NCI-H2196 treated with DMSO at 0.1 percent for 48 hours (cell line): Measurements from ENCODE around the gene SERGEF.

Source experiments
- DNase-seq: peaks from one replicate; lab custom pipeline; 2025; ENCODE audit not compliant: unreplicated experiment; lab: John Stamatoyannopoulos, UW

SERGEF gene

DNA sequence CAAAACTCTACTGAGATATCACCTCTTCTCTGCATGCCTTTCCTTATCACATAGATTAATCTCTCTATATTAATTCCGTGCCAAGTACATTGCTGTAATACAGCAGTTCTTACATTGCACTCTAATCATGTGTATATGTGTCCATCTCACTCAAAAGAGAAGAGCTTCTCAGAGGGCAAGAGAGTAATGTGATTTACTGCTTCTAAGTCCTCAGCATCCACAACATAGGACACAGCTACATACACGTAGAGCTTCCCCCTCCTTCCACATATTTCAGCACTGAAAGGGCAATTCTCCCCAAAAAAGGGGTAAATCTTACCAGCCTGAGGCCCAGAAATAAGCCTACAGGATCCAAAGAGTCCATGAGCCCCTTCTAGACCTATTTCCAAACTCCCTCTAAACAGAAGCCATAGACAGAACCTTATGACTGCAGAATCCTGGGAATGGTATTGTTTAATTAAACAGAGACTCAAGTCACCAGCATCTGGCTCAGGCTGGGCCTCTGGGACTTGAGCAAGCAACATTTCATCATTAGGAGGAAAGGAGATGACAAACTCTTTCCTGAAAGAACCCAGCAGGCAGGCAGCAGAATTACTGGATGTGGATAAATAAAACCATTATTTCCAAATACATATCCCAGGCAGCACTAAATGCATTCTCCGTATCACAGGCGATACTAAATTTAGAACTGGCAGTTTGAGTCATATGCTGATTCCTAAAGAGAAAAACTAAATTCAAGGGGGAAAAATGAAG lies 191.0 kb downstream of the SERGEF start:
- DNase-seq = no peak

DNA sequence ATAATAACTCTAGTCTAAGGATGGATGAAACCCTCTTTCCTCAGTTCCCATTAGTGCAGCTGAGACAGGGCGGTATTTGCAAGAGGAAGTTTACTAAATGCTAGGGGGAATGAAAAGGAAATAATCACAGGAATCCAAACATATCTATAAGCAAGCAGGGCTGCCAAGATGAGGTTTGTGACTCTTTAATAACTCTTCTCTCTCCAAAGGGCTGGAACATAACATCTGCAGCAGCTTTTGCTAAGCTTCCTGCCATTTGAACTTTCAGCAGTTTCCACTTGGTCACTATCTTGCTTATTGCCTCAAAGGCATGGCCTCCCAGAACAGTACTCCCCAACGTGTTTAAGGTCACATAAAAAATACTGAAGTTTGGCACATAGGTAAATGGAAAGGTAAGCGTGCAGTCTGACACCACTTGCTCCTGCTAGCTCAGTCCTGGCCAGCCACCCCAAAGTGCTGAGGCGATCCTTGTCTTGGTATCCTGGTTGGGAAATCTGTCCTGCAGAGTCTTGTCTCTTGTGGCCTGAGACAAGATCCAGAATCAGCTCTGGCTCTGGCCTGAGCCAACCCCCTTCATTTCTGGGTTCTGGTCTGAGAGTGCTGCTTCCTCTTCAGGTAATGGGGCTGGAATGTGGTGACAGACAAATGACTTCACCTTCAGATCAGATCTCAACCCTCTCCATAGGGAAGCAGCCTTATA lies 196.5 kb downstream of the SERGEF start:
- DNase-seq = no peak

DNA sequence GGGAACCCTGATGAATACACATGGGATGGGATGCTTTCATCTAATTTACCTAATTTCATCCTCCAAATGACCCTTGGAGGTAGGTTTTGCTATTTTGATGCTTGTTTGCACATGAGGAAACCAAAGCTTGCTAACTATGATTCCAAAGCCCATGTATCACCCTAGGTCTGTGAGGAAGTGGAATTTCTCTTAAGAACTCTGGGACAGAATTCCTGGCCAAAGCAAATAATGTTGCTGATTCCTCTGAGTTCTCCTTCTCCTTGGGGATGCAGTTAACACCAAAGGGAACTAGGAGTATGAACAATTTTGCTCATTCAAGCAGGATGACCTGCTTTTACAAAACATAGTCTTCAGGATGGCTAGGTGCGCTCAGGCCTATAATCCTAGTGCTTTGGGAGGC lies 198.3 kb downstream of the SERGEF start:
- no peak for DNase-seq

DNA sequence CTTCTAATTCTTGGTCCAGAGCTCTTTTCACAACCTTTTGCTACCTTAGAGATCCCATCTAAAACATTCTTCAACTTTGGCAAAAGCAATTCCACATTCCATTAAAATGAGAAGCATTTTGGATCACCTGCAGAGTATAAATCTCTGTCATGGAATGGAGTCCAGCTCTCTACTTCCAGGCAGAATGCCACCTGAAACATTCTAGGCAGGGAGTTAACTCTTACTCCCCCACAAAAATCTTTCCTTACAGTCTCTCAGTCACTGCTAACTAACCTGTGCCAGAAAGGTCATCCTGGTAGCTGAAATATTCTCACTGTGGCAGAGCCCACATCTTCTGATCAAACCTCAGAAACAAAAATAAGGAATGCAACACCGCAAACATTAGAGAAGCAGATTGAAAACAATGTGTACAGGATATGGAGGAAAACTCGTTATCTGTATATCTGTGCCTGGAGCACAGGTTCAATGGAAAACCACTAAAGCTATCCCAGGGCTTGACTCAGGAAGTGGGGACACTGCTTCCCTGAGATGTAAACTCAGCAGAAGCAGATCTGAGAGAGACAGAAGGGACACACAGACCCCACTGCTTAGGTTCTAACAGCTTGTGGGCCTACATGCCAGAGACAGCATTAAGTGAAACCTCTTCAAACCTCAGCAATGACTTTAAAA lies 199.3 kb downstream of the SERGEF start:
- no peak for DNase-seq

DNA sequence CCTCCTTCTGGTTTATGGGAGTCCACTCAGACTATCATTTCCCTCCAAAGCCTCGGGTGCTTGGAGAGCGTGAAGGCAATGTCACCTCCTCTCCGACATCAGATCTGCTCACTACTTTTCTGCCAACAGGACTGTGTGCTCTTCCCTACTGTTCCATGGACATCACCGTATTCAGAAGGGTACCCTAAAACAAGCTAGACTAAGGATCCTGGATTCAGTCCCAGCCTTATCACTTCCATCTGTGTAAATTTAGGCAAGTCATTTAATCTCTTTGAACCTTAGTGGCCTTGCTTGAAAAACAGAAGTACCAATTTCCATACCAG lies 200.0 kb downstream of the SERGEF start:
- peak; percentile 57 for DNase-seq

DNA sequence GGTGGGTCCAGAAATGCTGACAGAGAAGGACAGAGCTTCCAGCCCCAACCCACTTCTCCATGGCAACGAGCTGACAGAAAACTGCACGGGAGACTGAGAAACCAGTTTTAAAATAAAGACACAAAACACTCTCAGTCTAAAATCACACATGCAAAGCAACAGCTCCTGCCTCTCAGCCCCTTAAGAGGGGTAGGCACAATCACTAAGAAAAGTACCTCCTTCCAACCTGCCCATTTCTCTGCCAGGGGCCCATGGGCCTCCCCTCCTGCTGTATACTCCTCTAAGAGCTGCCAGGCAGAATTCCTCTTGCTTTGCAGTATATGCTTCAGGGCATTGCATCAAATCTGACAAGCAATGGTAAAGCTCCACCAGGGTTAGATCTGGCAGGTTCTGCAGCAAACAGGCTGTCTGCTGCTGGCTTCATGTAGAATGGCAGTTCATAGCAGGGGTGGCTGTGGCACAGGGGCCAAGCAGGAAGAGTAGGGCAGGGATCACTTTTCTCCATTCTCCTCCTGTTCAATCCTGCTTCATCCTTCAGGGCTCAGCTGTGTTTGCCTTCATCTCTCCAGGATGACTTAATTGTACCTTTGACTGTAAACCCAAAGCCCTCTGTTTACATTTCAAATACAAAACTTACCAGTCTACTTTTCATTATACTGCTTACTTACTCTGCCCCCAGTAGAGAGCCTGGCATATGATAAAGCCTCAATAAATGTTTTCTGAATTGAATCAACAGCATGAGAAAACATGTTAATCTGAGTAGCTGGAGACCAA lies 200.6 kb downstream of the SERGEF start:
- peak; percentile 65 for DNase-seq

DNA sequence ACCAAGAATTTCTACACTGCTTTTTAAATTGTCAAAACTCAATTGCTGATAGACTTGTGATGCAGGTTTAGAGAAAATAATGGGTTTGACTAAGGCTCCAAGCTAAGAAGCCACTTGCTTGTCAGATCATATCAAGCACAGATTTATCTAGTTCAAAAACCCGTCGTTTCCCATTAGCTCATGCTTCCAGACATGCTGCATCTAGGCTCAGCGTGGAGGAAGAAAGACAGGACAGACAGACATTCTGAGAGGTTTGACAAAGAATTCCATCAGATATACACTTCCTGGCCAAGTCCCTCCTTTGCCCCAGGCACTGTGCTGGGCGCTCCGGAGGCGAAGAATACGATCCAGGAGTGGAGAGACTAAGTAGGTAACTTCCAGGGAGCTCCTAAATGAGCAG lies 201.5 kb downstream of the SERGEF start:
- DNase-seq = no peak

DNA sequence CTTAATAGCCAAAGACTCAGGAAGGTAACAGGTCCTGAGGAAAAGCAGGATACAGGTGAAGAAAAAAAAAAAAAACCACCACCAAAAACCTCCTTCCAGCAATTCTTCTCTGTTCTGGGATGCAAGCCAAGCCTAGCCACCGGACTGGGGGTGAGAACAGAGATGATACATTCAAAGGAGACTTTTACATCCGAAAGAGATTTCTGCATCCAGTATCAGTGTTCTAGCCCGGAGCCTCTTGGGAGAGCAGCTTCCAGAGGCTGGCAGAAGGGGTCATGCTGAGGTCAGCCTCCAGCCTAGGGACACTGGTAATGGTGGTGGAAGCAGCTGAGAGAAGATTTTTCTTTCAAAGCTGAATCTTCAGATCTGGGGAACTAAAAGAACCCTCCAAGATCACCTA lies 202.1 kb downstream of the SERGEF start:
- peak; percentile 4 for DNase-seq

DNA sequence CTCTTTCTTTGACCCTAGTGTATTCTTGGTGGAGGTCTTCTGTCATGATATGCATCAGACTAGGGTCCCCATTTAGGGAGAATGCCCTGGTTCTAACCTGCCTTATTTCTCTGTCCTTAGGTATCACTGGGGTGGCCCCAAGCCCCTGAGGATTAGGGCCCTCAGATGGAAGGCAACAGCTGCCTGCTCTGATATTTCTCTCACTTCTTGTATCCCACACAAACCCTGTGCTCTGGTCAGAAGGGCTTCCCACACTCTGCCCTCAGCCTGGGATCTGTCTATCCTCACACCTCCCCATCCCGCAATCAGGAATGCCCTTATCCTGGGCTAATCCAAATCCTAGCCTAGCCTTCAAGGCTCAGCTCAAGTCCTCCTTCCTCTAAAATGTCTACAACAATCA lies 202.8 kb downstream of the SERGEF start:
- no peak for DNase-seq

DNA sequence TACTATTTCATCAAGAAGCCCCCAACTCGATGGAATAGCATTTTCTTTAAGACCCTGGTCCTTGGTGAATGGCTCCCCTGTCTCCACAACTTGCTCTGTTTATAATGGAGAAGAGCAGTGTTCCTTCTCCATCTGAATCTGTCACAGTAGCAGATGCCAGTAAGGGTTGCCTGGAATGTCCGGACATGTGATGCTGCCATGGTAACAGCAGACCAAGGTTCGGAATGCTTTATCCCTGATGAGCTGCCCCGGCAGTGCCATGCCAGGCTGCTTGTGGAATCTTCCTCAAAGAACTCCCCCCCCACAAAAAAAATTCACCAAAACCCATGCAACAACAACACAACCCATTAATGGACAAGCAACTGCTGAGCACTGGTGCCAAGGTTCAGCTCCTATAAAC lies 205.8 kb downstream of the SERGEF start:
- no peak for DNase-seq

DNA sequence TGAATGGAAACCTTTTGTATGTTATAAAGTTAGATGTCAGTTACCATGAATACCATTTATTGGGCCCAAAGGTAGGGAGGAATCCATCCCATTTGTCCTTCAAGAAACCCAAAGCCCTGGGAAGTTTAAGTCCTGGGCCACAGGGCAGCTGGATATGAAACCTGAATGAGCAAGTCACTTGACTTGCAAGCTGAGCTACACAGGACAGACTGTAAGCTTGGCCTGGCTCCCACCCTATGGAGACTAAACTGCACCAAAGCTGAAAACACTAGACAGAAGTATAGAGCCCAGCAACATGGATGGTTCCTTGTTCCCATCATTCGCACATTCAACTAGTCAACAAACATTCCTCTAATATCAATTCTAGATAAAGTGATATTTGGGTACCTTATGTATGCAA lies 207.0 kb downstream of the SERGEF start:
- no peak for DNase-seq

DNA sequence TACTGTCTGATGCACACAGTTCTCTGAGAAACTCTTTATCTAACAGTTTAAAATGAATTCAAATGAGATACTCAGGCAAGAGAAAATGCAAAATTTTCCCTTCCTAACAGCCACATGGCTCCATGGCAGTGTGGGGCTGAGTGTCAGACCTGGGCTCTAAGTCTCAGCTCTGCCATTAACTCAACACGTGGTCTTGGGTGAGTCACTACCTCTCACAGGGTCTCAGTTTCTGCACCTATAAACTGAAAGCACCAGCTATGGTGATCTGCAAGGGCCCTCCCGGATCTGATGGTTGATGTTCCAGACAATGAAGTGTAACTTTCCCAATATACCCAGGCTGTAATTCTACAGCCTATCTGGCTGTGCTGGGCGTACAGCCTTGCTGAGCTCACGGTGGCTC lies 207.8 kb downstream of the SERGEF start:
- DNase-seq = no peak

DNA sequence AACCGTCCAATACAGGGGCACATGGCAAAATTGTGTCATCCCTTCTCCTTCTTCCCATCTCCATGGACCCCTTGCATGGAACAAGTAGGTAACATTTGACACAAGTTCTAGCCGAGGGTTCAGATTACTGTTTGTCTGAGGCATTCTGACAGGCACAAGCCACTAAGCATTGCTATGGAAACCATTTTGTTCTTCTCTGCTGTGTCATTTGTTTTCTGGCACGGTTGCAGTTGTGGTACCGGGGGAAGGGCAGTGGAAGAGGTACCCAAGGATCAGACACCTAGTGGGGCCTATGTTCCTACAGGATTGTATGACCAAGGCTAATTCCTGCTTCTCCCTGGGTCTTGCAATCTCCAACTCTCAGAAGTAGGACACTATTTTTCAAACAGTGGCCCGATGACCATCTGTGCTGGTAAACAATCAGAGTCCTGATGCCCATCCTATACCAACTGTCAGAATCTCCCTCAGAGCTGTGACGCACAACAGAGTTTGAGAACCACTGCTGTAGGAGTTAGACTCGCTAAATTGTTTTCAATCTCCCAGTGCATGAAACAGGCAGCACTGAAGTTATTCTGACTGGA lies 209.0 kb downstream of the SERGEF start:
- DNase-seq = peak; percentile 6

DNA sequence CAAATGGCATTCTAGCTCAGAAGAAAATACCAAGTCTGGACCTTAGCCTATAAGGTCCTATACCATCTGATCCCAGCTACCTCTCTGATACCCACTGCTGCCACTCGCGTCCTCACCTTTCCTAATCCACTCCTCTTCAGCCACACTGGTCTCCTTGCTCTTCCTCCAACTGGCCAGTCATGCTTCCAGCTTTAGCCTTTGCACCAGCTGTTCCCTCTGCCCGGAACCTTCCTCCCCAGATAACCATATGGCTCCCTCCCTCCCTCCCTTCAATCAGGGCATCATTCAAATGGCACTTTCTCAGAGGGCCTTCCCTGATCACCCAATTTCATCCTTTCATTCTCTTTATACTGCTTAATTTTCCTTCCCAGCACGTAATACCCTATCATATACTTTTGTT lies 210.4 kb downstream of the SERGEF start:
- no peak for DNase-seq

DNA sequence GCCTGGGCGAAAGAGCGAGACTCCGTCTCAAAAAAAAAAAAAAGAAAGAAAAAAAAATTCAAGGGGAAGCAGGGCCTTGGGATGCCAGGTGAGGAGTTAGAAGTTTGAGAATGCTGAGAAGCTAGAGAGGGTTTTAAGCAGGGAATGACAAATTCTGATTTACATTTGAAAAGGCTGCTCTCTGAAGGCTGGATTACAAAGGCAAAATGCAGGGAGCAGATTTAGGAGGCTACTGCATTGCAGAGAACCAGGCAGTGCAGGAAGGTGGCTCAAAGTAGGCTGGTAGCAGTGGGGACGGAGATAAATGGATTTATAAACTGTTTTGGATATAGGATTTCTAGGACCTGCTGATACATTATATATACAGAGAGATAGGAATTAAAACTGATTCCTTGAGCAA lies 211.7 kb downstream of the SERGEF start:
- DNase-seq = no peak

DNA sequence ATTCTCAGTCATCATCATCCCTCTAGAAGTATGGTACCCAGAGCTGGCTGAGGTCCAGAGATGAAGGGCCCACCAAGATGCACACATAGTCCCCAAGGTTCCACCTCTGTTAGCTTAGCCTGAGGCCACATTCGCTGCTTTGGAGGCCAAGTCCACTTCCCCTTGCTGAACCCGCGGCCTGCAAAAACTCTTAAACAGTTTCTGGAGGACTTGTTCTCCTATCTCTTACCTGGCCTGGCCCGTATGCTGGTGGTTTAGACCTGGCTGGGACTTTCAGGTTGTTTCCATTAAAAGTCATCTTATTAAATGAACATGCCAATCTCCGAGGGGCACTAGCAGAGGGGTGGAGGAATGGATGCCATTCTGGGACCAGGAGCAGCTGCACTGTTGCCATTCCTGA lies 213.7 kb downstream of the SERGEF start:
- DNase-seq = no peak

DNA sequence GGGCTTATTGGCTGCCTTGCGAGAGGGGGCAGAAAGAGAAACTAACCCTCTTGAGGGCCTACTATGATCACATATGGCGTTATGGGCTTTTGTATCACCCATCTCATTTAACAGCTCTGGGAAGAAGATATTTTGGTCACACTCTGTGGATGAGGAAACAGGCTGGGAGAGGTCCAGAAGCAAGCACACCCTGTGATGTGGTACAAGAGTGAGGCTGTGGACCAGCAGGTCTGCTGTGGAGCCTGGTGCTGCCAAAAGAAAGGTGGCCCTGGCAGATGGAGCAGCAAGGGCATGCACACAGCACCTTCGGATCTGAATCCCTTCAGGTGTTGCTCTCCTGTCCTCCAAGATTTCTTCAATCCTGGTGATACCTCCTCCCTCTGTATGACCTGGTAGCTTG lies 214.1 kb downstream of the SERGEF start:
- DNase-seq = no peak

DNA sequence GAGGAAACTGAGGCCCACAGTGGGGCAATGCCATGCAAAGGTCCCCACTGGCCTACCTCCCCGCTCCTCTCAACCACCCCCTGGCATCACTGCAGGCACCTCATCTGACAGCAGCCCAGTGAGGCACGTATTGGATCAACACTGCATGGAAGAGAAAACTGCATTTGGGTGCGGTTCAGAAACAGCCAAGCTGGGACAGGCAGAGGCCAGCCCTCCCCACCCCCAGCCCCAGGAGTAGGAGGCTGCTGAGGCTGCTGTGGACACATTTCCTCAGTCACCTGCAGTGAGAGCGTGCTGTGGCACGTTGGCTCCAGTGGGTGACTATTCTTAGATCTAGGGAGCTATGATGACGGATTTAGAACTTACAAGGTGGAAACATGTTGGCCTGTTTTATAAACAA lies 214.6 kb downstream of the SERGEF start:
- DNase-seq = no peak

DNA sequence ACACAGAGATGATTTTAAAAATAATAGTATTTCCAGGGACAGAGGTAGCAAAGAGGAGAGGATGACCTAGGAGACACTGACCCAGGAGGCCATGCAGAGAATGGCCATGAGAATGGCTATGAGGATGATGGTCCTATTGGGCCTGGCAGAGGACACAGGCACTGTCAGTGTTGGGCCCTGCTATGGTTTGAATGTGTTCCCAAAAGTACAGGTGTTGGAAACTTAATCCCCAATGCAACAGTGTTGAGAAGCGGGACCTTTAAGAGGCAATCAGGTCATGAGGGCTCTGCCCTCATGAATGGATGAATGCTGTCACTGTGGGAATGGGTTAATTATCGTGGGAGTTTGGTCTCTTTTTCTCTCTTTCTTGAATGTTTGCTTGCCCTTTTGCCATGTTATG lies 216.7 kb downstream of the SERGEF start:
- DNase-seq = no peak

DNA sequence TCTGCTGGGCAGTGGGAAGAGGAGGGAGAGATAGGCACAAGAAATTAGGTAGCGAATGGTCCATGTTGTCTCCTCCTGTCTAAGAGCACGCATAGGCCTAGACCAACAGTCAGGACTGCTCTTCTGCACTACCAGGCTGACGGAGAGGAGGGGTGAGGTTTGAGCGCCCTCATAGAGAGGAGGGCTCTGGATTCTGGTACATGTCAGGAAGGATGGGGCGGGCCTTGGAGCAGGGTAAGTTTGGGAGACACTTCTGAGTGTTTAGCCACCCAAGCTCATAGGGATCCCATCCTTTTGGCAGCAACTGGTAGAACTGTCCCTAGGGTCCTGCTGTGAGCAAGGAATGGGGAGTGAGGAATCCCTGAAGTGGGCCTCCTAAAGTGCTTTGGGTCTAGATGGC lies 217.9 kb downstream of the SERGEF start:
- DNase-seq = no peak

DNA sequence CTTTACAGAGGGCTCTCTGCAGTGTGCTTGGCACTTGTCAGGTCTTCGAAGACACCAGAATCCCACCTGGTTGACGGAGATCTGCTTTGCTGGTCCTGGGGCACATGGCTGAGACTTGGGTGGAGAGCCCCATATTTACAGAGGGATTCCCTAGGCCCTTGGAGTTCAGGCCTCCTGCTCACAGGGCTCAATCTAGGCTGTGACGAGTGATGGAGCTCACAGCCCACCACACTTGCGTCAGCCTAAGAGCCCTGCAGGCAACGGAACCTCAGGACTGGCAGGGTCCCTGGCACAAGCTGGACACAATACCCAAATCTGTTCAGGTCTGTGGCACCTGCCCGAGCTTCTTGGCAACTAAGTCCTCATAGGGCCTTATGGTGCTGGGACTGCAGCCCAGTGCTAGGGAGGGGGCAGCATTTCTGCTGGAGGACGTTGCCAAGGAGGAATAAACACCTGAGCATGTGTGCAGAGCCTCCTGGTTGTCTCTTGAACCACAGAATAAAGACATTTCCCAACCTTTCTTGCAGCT lies 219.1 kb downstream of the SERGEF start:
- DNase-seq = no peak
